Peyer's patch (tissue), 4 donors: Measurements from ENCODE around the gene PSMD8.

Source experiments
- POLR2A ChIP-seq, 2 donors: fragments of 450-650 bp; IDR thresholded peaks; one replicate each; pipeline ENCODE4 v1.5.1; 2017; ENCODE audit warnings: antibody characterized with exemption in 2 of 2, mild to moderate bottlenecking in 2 of 2, moderate library complexity in 2 of 2
- TF ChIP-seq, protein P1 (sequence below), 6 experiments: fragments of 450-650 bp in 4 of 6; fragments of 200-600 bp in 2 of 6; sonication (generic) in 1 of 6; IDR thresholded peaks; one replicate each; pipeline ENCODE4 v1.5.1; 2017 to 2019; ENCODE audit warnings: antibody characterized with exemption in 6 of 6, mild to moderate bottlenecking in 3 of 6, moderate library complexity in 1 of 6

DNA sequence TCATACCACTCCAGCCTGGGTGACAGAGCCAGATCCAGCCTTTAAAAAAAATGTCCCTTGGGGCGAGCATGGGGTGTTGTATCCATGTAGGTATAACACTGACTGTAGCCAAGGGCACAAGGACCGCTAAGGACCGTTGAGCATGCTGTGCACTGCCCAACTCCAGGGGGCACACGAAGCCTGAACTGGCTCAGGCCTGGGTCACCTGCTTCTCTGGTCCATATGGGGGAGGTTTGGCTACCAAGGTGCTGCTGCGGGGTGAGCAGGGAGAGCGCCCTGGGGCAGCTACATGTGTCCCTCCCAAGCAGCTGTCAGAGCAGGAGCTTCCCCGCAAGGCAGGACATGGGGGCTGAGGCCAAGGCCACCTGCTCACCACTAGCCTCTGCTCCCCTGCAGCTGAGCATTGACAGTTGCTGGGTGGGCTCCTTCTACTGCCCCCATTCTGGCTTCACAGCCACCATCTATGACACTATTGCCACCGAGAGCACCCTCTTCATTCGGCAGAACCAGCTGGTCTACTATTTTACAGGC, 22.4 kb upstream of the PSMD8 start:
- TF ChIP-seq, protein P1, sequence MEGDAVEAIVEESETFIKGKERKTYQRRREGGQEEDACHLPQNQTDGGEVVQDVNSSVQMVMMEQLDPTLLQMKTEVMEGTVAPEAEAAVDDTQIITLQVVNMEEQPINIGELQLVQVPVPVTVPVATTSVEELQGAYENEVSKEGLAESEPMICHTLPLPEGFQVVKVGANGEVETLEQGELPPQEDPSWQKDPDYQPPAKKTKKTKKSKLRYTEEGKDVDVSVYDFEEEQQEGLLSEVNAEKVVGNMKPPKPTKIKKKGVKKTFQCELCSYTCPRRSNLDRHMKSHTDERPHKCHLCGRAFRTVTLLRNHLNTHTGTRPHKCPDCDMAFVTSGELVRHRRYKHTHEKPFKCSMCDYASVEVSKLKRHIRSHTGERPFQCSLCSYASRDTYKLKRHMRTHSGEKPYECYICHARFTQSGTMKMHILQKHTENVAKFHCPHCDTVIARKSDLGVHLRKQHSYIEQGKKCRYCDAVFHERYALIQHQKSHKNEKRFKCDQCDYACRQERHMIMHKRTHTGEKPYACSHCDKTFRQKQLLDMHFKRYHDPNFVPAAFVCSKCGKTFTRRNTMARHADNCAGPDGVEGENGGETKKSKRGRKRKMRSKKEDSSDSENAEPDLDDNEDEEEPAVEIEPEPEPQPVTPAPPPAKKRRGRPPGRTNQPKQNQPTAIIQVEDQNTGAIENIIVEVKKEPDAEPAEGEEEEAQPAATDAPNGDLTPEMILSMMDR (IDR thresholded peaks at IDR 0.05) = no peak
- no peak for TF ChIP-seq POLR2A (IDR thresholded peaks at IDR 0.05)
